Sigmoid colon (tissue), 7 donors: ENCODE data around the gene PRADC1. TPM values are rescaled to one million over a fixed set of nuclear protein-coding genes. Genes with fewer than 3 reads are reported as not detected.
A peak's percentile ranks its signal among the peaks of the same experiment; 100 is the strongest.
"Not testable (repeated sequence)": the region's sequence is repeated elsewhere in the genome, so short reads cannot be mapped to it uniquely, and the experiment has no call there.

ENCODE experiments used
- DNase-seq: peaks from one replicate; pipeline ENCODE4 v3.0.0-alpha.2; 2019
- H3K27ac ChIP-seq, 4 donors: fragments of 200-600 bp; sonication (generic); one replicate each; pipeline ENCODE4 v1.5.1; 2016 to 2019; ENCODE audit warnings: mild to moderate bottlenecking in 1 of 4
- H3K27me3 ChIP-seq, 3 donors: fragments of 200-600 bp; sonication (generic); one replicate each; pipeline ENCODE4 v1.5.1; 2019; ENCODE audit warnings: mild to moderate bottlenecking in 1 of 3
- H3K36me3 ChIP-seq, 4 donors: fragments of 200-600 bp; sonication (generic); one replicate each; pipeline ENCODE4 v1.5.1; 2016 to 2019
- H3K4me1 ChIP-seq, 4 donors: fragments of 200-600 bp; sonication (generic); one replicate each; pipeline ENCODE4 v1.5.1; 2017 to 2019
- H3K4me3 ChIP-seq, 4 donors: fragments of 200-600 bp; sonication (generic); one replicate each; pipeline ENCODE4 v1.5.1; 2017 to 2019; ENCODE audit warnings: mild to moderate bottlenecking in 2 of 4, moderate library complexity in 1 of 4
- H3K9me3 ChIP-seq, 4 donors: fragments of 200-600 bp in 3 of 4; sonication (generic) in 3 of 4; one replicate each; pipeline versions ENCODE4 v1.5.1 to v1.6.1; 2013 to 2019
- CTCF ChIP-seq, 4 experiments: fragments of 450-650 bp in 3 of 4; fragments of 200-600 bp in 1 of 4; IDR thresholded peaks; one replicate each; pipeline ENCODE4 v1.5.1; 2016 to 2019; ENCODE audit warnings: antibody characterized with exemption in 4 of 4, mild to moderate bottlenecking in 3 of 4, moderate library complexity in 2 of 4
- EP300 ChIP-seq, 4 donors: sonication (generic); formaldehyde crosslinking; IDR thresholded peaks; one replicate each; pipeline ENCODE4 v1.6.1; 2017; ENCODE audit warnings: antibody characterized with exemption in 4 of 4
- POLR2A ChIP-seq, 2 donors: fragments of 450-650 bp; IDR thresholded peaks; one replicate each; pipeline ENCODE4 v1.6.1; 2016; ENCODE audit warnings: antibody characterized with exemption in 2 of 2, mild to moderate bottlenecking in 2 of 2, moderate library complexity in 2 of 2
- POLR2AphosphoS5 ChIP-seq, 4 donors: sonication (generic); formaldehyde crosslinking; IDR thresholded peaks; one replicate each; pipeline ENCODE4 v1.6.1; 2017; ENCODE audit warnings: antibody characterized with exemption in 4 of 4
- WGBS, 2 donors: extraction: QIAGEN DNeasy Blood & Tissue Kit; methylation state at CpG; one replicate each; pipeline ENCODE4 v1.1.7; 2013; 5-methylcytosine and 5-hydroxymethylcytosine counted together
- intact Hi-C: fragments of 100-400 bp; cut with DNase I; formaldehyde crosslinking; loops from one replicate; pipeline ENCODE4 v1.15.1; 2023
- polyA plus RNA-seq, 3 donors: library from polyadenylated mRNA; stranded (reverse); fragments of 200-250 nt; gene quantifications; one replicate each; pipeline ENCODE4 v1.2.3, GENCODE V29; 2013
- total RNA-seq, 4 donors: library from RNA; depleted of rRNA; stranded (reverse); fragments of >200 nt; gene quantifications; one replicate each; pipeline ENCODE4 v1.1.0, GENCODE V29; 2016
- donor health status: healthy with polysubstance abuse.
- donor health status: Bipolar disorder and iron deficiency.
- donor health status: healthy.

PRADC1 gene
- total and polyA plus RNA-seq, 7 donors = 27.7 to 68.1 (median 42.3) TPM

- no peak overlapping the region for H3K4me3 ChIP-seq
- H3K9me3 ChIP-seq = no peaks in the 10 kb centered on the region
- intact Hi-C loops = no loop called here
- no peaks in the 10 kb centered on the region for H3K36me3 ChIP-seq
- TF ChIP-seq POLR2AphosphoS5 (IDR thresholded peaks at IDR 0.05) (no peak), POLR2A (IDR thresholded peaks at IDR 0.05) (no peak), CTCF (IDR thresholded peaks at IDR 0.05) (no peak), EP300 (IDR thresholded peaks at IDR 0.05) (no peak)
- 80% methylated on average over 3 of the region's 3 CpGs for WGBS, 2 donors
- peaks cover 4 to 28% (median 18%) of the 10 kb centered on the region in 3 donors for H3K27me3 ChIP-seq
- DNase-seq = no peak
- H3K4me1 ChIP-seq = peaks cover 0 to 14% (median 4%) of the 10 kb centered on the region in 4 donors
- H3K27ac ChIP-seq = no peak overlapping the region
These were observed 24.8 kb downstream of the PRADC1 start for GRCh38 chr2:73208258-73208657.

- peaks cover 0 to 19% (median 16%) of the 10 kb centered on the region in 4 donors for H3K4me1 ChIP-seq
- H3K4me3 ChIP-seq = no peak overlapping the region
- WGBS, 2 donors = 88 to 93% methylated on average over 6 of the region's 6 CpGs
- peaks cover 18 to 55% (median 45%) of the 10 kb centered on the region in 3 donors for H3K27me3 ChIP-seq
- no peak overlapping the region for H3K27ac ChIP-seq
- no peak for DNase-seq
- H3K9me3 ChIP-seq = no peaks in the 10 kb centered on the region
- no peak for TF ChIP-seq CTCF (IDR thresholded peaks at IDR 0.05)
- TF ChIP-seq POLR2A (IDR thresholded peaks at IDR 0.05) = no peak
- no peak for TF ChIP-seq EP300 (IDR thresholded peaks at IDR 0.05)
- no peak for TF ChIP-seq POLR2AphosphoS5 (IDR thresholded peaks at IDR 0.05)
- H3K36me3 ChIP-seq = no peaks in the 10 kb centered on the region
- intact Hi-C loops = no loop called here
These were observed 27.4 kb downstream of the PRADC1 start for GRCh38 chr2:73205611-73206010.

- no peak overlapping the region for H3K27ac ChIP-seq
- H3K27me3 ChIP-seq = peaks cover 21 to 78% (median 59%) of the 10 kb centered on the region in 3 donors
- peaks cover 0 to 19% (median 16%) of the 10 kb centered on the region in 4 donors for H3K4me1 ChIP-seq
- peak overlapping the region in 2 of 4 donors; percentile 34 to 35 for H3K4me3 ChIP-seq
- no peaks in the 10 kb centered on the region for H3K9me3 ChIP-seq
- intact Hi-C loops = no loop called here
- no peak for TF ChIP-seq CTCF (IDR thresholded peaks at IDR 0.05)
- TF ChIP-seq POLR2A (IDR thresholded peaks at IDR 0.05) = no peak
- TF ChIP-seq EP300 (IDR thresholded peaks at IDR 0.05) = no peak
- TF ChIP-seq POLR2AphosphoS5 (IDR thresholded peaks at IDR 0.05) = no peak
- WGBS, 2 donors = 7 to 12% methylated on average over 44 of the region's 44 CpGs
- no peaks in the 10 kb centered on the region for H3K36me3 ChIP-seq
- no peak for DNase-seq
These were observed 29.9 kb downstream of the PRADC1 start for GRCh38 chr2:73203055-73203681.

GRCh38 chr2:73202156-73203054 is 30.6 kb downstream of the PRADC1 start, which contains the start of gene NOTO:
Gene NOTO (plus strand): TSS chr2:73202574. CDS start chr2:73202667, 93 bp downstream.
- TF ChIP-seq CTCF (IDR thresholded peaks at IDR 0.05) = no peak
- TF ChIP-seq POLR2AphosphoS5 (IDR thresholded peaks at IDR 0.05) = no peak
- TF ChIP-seq POLR2A (IDR thresholded peaks at IDR 0.05) = no peak
- TF ChIP-seq EP300 (IDR thresholded peaks at IDR 0.05) = no peak
- intact Hi-C loops = no loop called here
- H3K36me3 ChIP-seq = no peaks in the 10 kb centered on the region
- no peaks in the 10 kb centered on the region for H3K9me3 ChIP-seq
- peaks cover 0 to 19% (median 16%) of the 10 kb centered on the region in 4 donors for H3K4me1 ChIP-seq
- H3K27me3 ChIP-seq = peaks cover 21 to 84% (median 59%) of the 10 kb centered on the region in 3 donors
- peak within 1 kb of the TSS in 3 of 4 donors; percentile 9 to 35 (median 34) for H3K4me3 ChIP-seq
- H3K27ac ChIP-seq = no peak within 1 kb of the TSS
- DNase-seq = no peak
- WGBS, 2 donors = 3% methylated on average over 87 of the region's 87 CpGs

- H3K4me1 ChIP-seq = peaks cover 0 to 19% (median 16%) of the 10 kb centered on the region in 4 donors
- H3K4me3 ChIP-seq, H3K27ac ChIP-seq, intact Hi-C loops, DNase-seq, H3K36me3 ChIP-seq, H3K9me3 ChIP-seq: not testable (repeated sequence)
- 86 to 90% methylated on average over 10 of the region's 10 CpGs for WGBS, 2 donors
- H3K27me3 ChIP-seq = peaks cover 21 to 83% (median 59%) of the 10 kb centered on the region in 3 donors
These were observed 32.8 kb downstream of the PRADC1 start for GRCh38 chr2:73200281-73200680.
